OCI-LY7 (cell line): ENCODE data around the gene GPRIN3.

Source experiments
- EZH2phosphoT487 ChIP-seq: fragments of 200-600 bp; sonication (generic); IDR thresholded peaks from 2 replicates; pipeline ENCODE4 v1.6.1; 2018; ENCODE audit warnings: low read depth, borderline replicate concordance, mild to moderate bottlenecking, mixed run types, antibody characterized with exemption, low read length, moderate library complexity, mixed read lengths
- TF ChIP-seq, protein P1 (sequence below): fragments of 200-600 bp; sonication (generic); conservative IDR thresholded peaks from 2 replicates; pipeline ENCODE4 v1.5.1; 2014; ENCODE audit warnings: mild to moderate bottlenecking, antibody characterized with exemption, low read length, moderate library complexity, mixed read lengths

DNA sequence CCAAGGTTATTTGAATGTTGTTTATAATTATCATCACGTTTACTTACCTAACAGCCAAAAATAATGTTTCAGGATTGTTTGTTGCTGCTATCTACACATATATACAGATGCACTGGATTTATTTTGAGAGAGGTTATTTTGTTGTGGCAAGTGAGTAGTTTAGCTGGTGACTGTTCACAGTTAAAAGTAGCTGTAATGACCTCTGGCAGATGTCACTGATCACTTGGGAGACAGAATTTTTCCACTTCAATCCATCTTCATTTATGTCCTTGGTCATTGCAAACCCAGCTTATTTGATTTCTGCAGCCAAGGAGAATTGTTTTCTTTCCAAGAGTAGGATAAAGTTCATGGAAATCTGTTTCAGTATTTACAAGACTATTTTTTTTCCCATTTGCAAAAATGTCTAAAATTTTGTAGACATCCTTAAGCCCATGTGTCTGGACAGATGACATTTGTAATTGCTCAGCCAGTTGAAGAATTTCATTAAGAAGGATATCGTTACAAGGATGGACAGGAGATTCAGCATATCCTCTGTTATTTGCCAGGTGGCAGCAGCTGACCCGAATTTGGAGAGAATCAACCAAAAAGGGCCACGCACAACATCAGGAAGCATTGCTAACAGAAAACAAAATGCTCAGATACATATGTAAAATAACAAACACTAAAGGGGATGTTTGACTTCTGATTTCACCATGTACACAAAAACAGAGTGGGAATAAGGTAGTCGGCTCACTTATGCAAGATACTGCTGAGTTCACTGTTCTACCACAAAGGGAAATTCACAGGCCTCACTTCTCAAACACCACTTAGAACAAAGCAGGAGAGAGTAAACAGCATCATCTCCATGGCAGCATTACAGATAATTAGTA is 64.5 kb downstream of the GPRIN3 start:
- TF ChIP-seq, protein P1, sequence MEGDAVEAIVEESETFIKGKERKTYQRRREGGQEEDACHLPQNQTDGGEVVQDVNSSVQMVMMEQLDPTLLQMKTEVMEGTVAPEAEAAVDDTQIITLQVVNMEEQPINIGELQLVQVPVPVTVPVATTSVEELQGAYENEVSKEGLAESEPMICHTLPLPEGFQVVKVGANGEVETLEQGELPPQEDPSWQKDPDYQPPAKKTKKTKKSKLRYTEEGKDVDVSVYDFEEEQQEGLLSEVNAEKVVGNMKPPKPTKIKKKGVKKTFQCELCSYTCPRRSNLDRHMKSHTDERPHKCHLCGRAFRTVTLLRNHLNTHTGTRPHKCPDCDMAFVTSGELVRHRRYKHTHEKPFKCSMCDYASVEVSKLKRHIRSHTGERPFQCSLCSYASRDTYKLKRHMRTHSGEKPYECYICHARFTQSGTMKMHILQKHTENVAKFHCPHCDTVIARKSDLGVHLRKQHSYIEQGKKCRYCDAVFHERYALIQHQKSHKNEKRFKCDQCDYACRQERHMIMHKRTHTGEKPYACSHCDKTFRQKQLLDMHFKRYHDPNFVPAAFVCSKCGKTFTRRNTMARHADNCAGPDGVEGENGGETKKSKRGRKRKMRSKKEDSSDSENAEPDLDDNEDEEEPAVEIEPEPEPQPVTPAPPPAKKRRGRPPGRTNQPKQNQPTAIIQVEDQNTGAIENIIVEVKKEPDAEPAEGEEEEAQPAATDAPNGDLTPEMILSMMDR: no peak
- TF ChIP-seq EZH2phosphoT487: no peak
